ENCODE measurements around the gene ACVR2A. TPM values are rescaled to one million over a fixed set of nuclear protein-coding genes. Genes with fewer than 3 reads are reported as not detected.

ACVR2A gene
- polyA plus RNA-seq, 1 donor (not counting 4 experiments of a cell fraction or from before 2014, with no cell fraction given) = 6.6 TPM

- Histone ChIP-seq H4K20me1 (ENCODE audit: control insufficient read depth, extremely low read depth, insufficient read depth, low read length) (no peaks in the 10 kb centered on the region), H3K36me3 (ENCODE audit: control insufficient read depth in 2 of 2, extremely low read depth in 1 of 2, insufficient read depth in 2 of 2, low read length in 2 of 2) (peaks cover 0 to 3% of the 10 kb centered on the region in 2 experiments), H3K9me1 (ENCODE audit: control insufficient read depth, extremely low read depth, insufficient read depth, low read length) (no peaks in the 10 kb centered on the region), H3K9me3 (ENCODE audit: control insufficient read depth, low read depth, low read length) (no peaks in the 10 kb centered on the region), H3K4me1 (ENCODE audit: control insufficient read depth, extremely low read depth, insufficient read depth, low read length) (no peaks in the 10 kb centered on the region), H3K4me2 (ENCODE audit: control insufficient read depth, extremely low read depth, insufficient read depth, low read depth, low read length) (no peak overlapping the region), H3K27ac (ENCODE audit: control insufficient read depth, insufficient read depth, low read length) (no peak overlapping the region), H2AFZ (ENCODE audit: control insufficient read depth, low read length) (no peak overlapping the region), H3K79me2 (ENCODE audit: control insufficient read depth, insufficient read depth, low read length) (peaks cover 5% of the 10 kb centered on the region), H3K9ac (ENCODE audit: control insufficient read depth, extremely low read depth, insufficient read depth, low read length) (no peak overlapping the region), H3K27me3 (ENCODE audit: control insufficient read depth, extremely low read depth, insufficient read depth, low read length) (no peaks in the 10 kb centered on the region), H3K4me3 (ENCODE audit: control insufficient read depth in 2 of 3, extremely low read depth in 1 of 3, insufficient read depth in 2 of 3, low read depth in 1 of 3, low read length in 3 of 3) (no peak overlapping the region)
- dilution Hi-C loops (cut with MboI; ENCODE audit: extremely low pct_ligation_motif_present, low sequenced_read_pairs) = no loop called here
- FAIRE-seq = no peak
- DNase-seq (ENCODE audit: low read depth, low spot score) = no peak
- no peak for TF ChIP-seq EZH2 (IDR thresholded peaks at IDR 0.05; ENCODE audit: low read length)
- TF ChIP-seq, protein P1, sequence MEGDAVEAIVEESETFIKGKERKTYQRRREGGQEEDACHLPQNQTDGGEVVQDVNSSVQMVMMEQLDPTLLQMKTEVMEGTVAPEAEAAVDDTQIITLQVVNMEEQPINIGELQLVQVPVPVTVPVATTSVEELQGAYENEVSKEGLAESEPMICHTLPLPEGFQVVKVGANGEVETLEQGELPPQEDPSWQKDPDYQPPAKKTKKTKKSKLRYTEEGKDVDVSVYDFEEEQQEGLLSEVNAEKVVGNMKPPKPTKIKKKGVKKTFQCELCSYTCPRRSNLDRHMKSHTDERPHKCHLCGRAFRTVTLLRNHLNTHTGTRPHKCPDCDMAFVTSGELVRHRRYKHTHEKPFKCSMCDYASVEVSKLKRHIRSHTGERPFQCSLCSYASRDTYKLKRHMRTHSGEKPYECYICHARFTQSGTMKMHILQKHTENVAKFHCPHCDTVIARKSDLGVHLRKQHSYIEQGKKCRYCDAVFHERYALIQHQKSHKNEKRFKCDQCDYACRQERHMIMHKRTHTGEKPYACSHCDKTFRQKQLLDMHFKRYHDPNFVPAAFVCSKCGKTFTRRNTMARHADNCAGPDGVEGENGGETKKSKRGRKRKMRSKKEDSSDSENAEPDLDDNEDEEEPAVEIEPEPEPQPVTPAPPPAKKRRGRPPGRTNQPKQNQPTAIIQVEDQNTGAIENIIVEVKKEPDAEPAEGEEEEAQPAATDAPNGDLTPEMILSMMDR (optimal IDR thresholded peaks at IDR 0.05 in 1 of 3, IDR thresholded peaks at IDR 0.05 in 1 of 3, conservative IDR thresholded peaks at IDR 0.05 in 1 of 3; ENCODE audit: extremely low read depth in 1 of 3, insufficient read depth in 2 of 3, low read length in 3 of 3) = no peak
These were observed 123.7 kb downstream of the ACVR2A start for GRCh38 chr2:147968571-147968970.

DNA sequence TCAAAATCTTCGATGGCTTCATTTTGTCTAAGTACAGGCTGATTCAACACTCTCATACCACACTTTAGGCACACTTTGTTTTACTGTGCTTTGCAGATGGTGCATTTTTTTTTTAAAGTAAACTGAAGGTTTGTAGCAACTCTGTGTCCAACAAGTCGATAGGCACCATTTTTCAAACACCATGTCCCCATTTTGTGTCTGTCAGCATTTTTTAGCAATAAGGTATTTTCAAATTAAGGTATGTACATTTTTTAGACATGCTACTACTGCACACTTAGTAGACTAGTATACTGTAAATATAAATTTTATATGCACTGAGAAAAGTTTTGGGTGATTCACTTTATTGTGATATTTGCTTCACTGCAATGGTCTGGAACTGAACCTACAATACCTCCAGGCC lies 131.3 kb downstream of the ACVR2A start:
- H3K9ac ChIP-seq (ENCODE audit: control insufficient read depth, extremely low read depth, insufficient read depth, low read length) = no peak overlapping the region
- H4K20me1 ChIP-seq (ENCODE audit: control insufficient read depth, extremely low read depth, insufficient read depth, low read length) = no peaks in the 10 kb centered on the region
- DNase-seq (ENCODE audit: low read depth, low spot score) = no peak
- H2AFZ ChIP-seq (ENCODE audit: control insufficient read depth, low read length) = no peak overlapping the region
- no peaks in the 10 kb centered on the region for H3K27me3 ChIP-seq (ENCODE audit: control insufficient read depth, extremely low read depth, insufficient read depth, low read length)
- no peak overlapping the region for H3K4me3 ChIP-seq (ENCODE audit: control insufficient read depth in 2 of 3, extremely low read depth in 1 of 3, insufficient read depth in 2 of 3, low read depth in 1 of 3, low read length in 3 of 3)
- no peaks in the 10 kb centered on the region for H3K9me1 ChIP-seq (ENCODE audit: control insufficient read depth, extremely low read depth, insufficient read depth, low read length)
- H3K9me3 ChIP-seq (ENCODE audit: control insufficient read depth, low read depth, low read length) = no peaks in the 10 kb centered on the region
- no peak overlapping the region for H3K27ac ChIP-seq (ENCODE audit: control insufficient read depth, insufficient read depth, low read length)
- no peak for FAIRE-seq
- no peak overlapping the region for H3K4me2 ChIP-seq (ENCODE audit: control insufficient read depth, extremely low read depth, insufficient read depth, low read depth, low read length)
- dilution Hi-C loops (cut with MboI; ENCODE audit: extremely low pct_ligation_motif_present, low sequenced_read_pairs) = no loop called here
- peaks cover 22% of the 10 kb centered on the region for H3K79me2 ChIP-seq (ENCODE audit: control insufficient read depth, insufficient read depth, low read length)
- H3K36me3 ChIP-seq (ENCODE audit: control insufficient read depth in 2 of 2, extremely low read depth in 1 of 2, insufficient read depth in 2 of 2, low read length in 2 of 2) = no peaks in the 10 kb centered on the region
- no peaks in the 10 kb centered on the region for H3K4me1 ChIP-seq (ENCODE audit: control insufficient read depth, extremely low read depth, insufficient read depth, low read length)
- TF ChIP-seq, protein P1 (optimal IDR thresholded peaks at IDR 0.05 in 1 of 3, IDR thresholded peaks at IDR 0.05 in 1 of 3, conservative IDR thresholded peaks at IDR 0.05 in 1 of 3; ENCODE audit: extremely low read depth in 1 of 3, insufficient read depth in 2 of 3, low read length in 3 of 3) = no peak
- no peak for TF ChIP-seq EZH2 (IDR thresholded peaks at IDR 0.05; ENCODE audit: low read length)
